Measurements from ENCODE around the gene HELZ.

Gene HELZ

DNA sequence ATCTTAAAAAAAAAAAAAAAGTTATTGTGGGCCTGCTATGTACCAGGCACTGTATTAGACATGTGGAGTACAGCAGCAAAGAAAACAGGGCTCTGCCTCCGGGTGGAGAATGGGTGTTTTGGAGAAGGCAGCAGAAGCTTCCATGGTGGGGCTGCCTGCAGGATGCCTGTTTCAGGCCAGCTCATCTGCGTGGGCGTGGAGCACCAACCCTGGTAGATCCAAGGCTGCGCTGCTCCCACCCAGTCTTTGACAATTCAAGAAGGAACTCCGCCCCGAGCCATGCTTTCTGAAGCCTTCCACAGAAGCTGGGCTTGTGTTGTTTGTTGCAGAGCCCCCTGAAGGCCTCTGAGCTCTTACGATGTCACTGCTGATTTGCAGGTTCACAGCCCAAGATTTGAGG lies 223.8 kb downstream of the HELZ start:
- DNase-seq = no peak

Data from NCI-H1105 (cell line).